Neuronal stem cell (in vitro differentiated cells): ENCODE data around the gene STEAP1B.
A peak's percentile ranks its signal among the peaks of the same experiment; 100 is the strongest.

Experiments
- DNase-seq: peaks from one replicate; pipeline ENCODE4 v3.0.0-alpha.2; 2013; ENCODE audit warnings: low spot score
- H2AFZ ChIP-seq: one replicate; pipeline ENCODE4 v1.6.1; 2013; ENCODE audit warnings: mild to moderate bottlenecking, low read length, inconsistent platforms
- H2AK5ac ChIP-seq: 2 replicates; pipeline ENCODE4 v1.6.1; 2013; ENCODE audit warnings: low read depth, mild to moderate bottlenecking, inconsistent platforms, low read length, moderate library complexity, mixed read lengths
- H2BK120ac ChIP-seq: 2 replicates; pipeline ENCODE4 v1.6.1; 2013; ENCODE audit warnings: low read depth, mild to moderate bottlenecking, inconsistent platforms, low read length, moderate library complexity, mixed read lengths
- H2BK12ac ChIP-seq: one replicate; pipeline ENCODE4 v1.6.1; 2013; ENCODE audit warnings: low read length, inconsistent platforms
- H2BK15ac ChIP-seq: 2 replicates; pipeline ENCODE4 v1.6.1; 2013; ENCODE audit warnings: mild to moderate bottlenecking, low read length, inconsistent platforms, mixed read lengths
- H2BK5ac ChIP-seq: one replicate; pipeline ENCODE4 v1.6.1; 2013; ENCODE audit warnings: inconsistent platforms, mild to moderate bottlenecking, low read length, moderate library complexity
- H3K14ac ChIP-seq: one replicate; pipeline ENCODE4 v1.6.1; 2013; ENCODE audit warnings: low read length, inconsistent platforms
- H3K18ac ChIP-seq: 2 replicates; pipeline ENCODE4 v1.6.1; 2013; ENCODE audit warnings: low read length, inconsistent platforms
- H3K23ac ChIP-seq: 2 replicates; pipeline ENCODE4 v1.6.1; 2013; ENCODE audit warnings: low read depth, mild to moderate bottlenecking, mixed read lengths, low read length, inconsistent platforms; ENCODE audit not compliant: poor library complexity
- H3K27ac ChIP-seq: replicated peaks from 3 replicates; pipeline ENCODE4 v1.5.1; 2013; ENCODE audit warnings: low read length, inconsistent platforms
- H3K27me3 ChIP-seq, 3 experiments: 2 replicates each; pipeline ENCODE4 v1.6.1; 2013; ENCODE audit warnings: low read length in 3 of 3, mild to moderate bottlenecking in 2 of 3, inconsistent platforms in 1 of 3, low read depth in 1 of 3, mixed read lengths in 1 of 3, moderate library complexity in 1 of 3; ENCODE audit not compliant: control insufficient read depth in 3 of 3, insufficient read depth in 3 of 3
- H3K36me3 ChIP-seq, 2 donors: replicated peaks in 1 of 2; 2 replicates each; pipeline ENCODE4 v1.6.1; 2013; ENCODE audit warnings: low read length in 2 of 2; ENCODE audit not compliant: control insufficient read depth in 2 of 2, insufficient read depth in 2 of 2
- H3K4ac ChIP-seq: 2 replicates; pipeline ENCODE4 v1.6.1; 2013; ENCODE audit warnings: inconsistent platforms, mild to moderate bottlenecking, low read length, moderate library complexity
- H3K4me1 ChIP-seq, 2 donors: 1 replicate in 1 of 2; 2 replicates in 1 of 2; pipeline ENCODE4 v1.6.1; 2013; ENCODE audit warnings: low read length in 2 of 2, low read depth in 1 of 2; ENCODE audit not compliant: control insufficient read depth in 2 of 2, insufficient read depth in 1 of 2
- H3K4me2 ChIP-seq: one replicate; pipeline ENCODE4 v1.6.1; 2013; ENCODE audit warnings: mild to moderate bottlenecking, low read length, inconsistent platforms; ENCODE audit not compliant: insufficient read depth, poor library complexity, severe bottlenecking
- H3K4me3 ChIP-seq, 2 donors: 2 replicates each; pipeline ENCODE4 v1.5.1; 2013; ENCODE audit warnings: low read length in 2 of 2, mild to moderate bottlenecking in 2 of 2, inconsistent platforms in 1 of 2, moderate library complexity in 1 of 2
- H3K79me1 ChIP-seq: one replicate; pipeline ENCODE4 v1.6.1; 2013; ENCODE audit warnings: low read depth, mild to moderate bottlenecking, inconsistent platforms, low read length, moderate library complexity
- H3K9ac ChIP-seq: one replicate; pipeline ENCODE4 v1.6.1; 2013; ENCODE audit warnings: mild to moderate bottlenecking, low read depth, low read length, inconsistent platforms; ENCODE audit not compliant: poor library complexity
- H3K9me3 ChIP-seq, 2 donors: replicated peaks in 1 of 2; 2 replicates each; pipeline versions ENCODE3 to v1.6.1; 2013; ENCODE audit warnings: low read length in 2 of 2, mild to moderate bottlenecking in 2 of 2, inconsistent platforms in 1 of 2, low read depth in 1 of 2, mixed read lengths in 1 of 2, moderate library complexity in 1 of 2; ENCODE audit not compliant: control insufficient read depth in 2 of 2, insufficient read depth in 1 of 2
- H4K8ac ChIP-seq: one replicate; pipeline ENCODE4 v1.6.1; 2013; ENCODE audit warnings: low read depth, mild to moderate bottlenecking, inconsistent platforms, low read length, moderate library complexity
- H4K91ac ChIP-seq: one replicate; pipeline ENCODE4 v1.6.1; 2013; ENCODE audit warnings: low read length, low read depth, mild to moderate bottlenecking, inconsistent platforms; ENCODE audit not compliant: poor library complexity
- WGBS, 2 donors: extraction: QIAGEN DNeasy Blood & Tissue Kit; methylation state at CpG; one replicate each; pipeline ENCODE4 v1.1.7; 2013; ENCODE audit warnings: missing lambda C conversion rate in 2 of 2, mixed read lengths in 1 of 2; ENCODE audit not compliant: insufficient read length in 2 of 2, insufficient replicate concordance in 1 of 2; ENCODE audit errors: extremely low coverage in 2 of 2; 5-methylcytosine and 5-hydroxymethylcytosine counted together

Gene STEAP1B

DNA sequence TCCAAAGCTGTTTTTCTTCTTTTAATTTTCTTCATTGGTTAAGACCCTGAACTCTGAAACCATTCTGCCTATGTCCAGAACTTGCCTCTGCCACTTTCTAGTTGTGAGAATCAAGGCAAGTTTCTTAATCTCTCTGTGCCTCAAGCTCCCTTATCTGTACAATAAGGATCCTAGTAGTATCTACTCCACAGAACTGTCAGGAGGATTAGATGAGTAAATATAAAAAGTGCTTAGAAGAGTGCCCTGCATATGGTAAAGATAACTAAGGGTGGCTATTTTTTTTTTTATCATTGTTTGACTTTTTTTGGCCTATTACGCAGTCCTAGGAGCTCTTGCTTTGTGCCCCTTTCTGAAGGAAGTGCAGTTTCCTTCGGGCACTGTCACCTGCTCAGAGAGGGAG lies 96.6 kb downstream of the STEAP1B start:
- no peaks in the 10 kb centered on the region for H3K79me1 ChIP-seq
- no peak overlapping the region for H3K4ac ChIP-seq
- H3K27ac ChIP-seq = no peak overlapping the region
- H3K4me3 ChIP-seq = no peak overlapping the region
- no peak overlapping the region for H2BK12ac ChIP-seq
- WGBS, 2 donors = no CpG with 5 or more reads among the region's 2 CpGs
- no peak overlapping the region for H2AK5ac ChIP-seq
- H3K23ac ChIP-seq = no peak overlapping the region
- H4K91ac ChIP-seq = no peak overlapping the region
- no peaks in the 10 kb centered on the region for H3K27me3 ChIP-seq
- H2AFZ ChIP-seq = no peak overlapping the region
- no peak overlapping the region for H3K4me2 ChIP-seq
- H2BK15ac ChIP-seq = no peak overlapping the region
- H3K4me1 ChIP-seq = no peaks in the 10 kb centered on the region
- no peaks in the 10 kb centered on the region for H3K9me3 ChIP-seq
- no peak overlapping the region for H3K18ac ChIP-seq
- no peak overlapping the region for H2BK120ac ChIP-seq
- H3K36me3 ChIP-seq = no peaks in the 10 kb centered on the region
- H3K14ac ChIP-seq = no peak overlapping the region
- no peak for DNase-seq
- no peak overlapping the region for H3K9ac ChIP-seq
- H2BK5ac ChIP-seq = no peak overlapping the region
- no peak overlapping the region for H4K8ac ChIP-seq

- Histone ChIP-seq H3K79me1 (no peaks in the 10 kb centered on the region), H2BK120ac (no peak overlapping the region), H3K14ac (no peak overlapping the region), H4K91ac (no peak overlapping the region), H3K4ac (no peak overlapping the region), H3K36me3 (no peaks in the 10 kb centered on the region), H3K4me3 (no peak overlapping the region), H3K4me2 (no peak overlapping the region), H2BK15ac (no peak overlapping the region), H2AK5ac (no peak overlapping the region), H3K4me1 (no peaks in the 10 kb centered on the region), H2BK5ac (no peak overlapping the region), H3K27me3 (no peaks in the 10 kb centered on the region), H2AFZ (no peak overlapping the region), H3K23ac (no peak overlapping the region), H3K9me3 (no peaks in the 10 kb centered on the region), H2BK12ac (no peak overlapping the region), H3K27ac (no peak overlapping the region), H3K9ac (no peak overlapping the region), H3K18ac (no peak overlapping the region), H4K8ac (no peak overlapping the region)
- no CpG with 5 or more reads among the region's 2 CpGs for WGBS, 2 donors
- DNase-seq = no peak
Measured at GRCh38 chr7:22402250-22402649, 97.7 kb downstream of the STEAP1B start.

GRCh38 chr7:22400936-22401553 lies 98.9 kb downstream of the STEAP1B start:
- WGBS, 2 donors = no CpG with 5 or more reads among the region's 3 CpGs
- no peak overlapping the region for H2AK5ac ChIP-seq

GRCh38 chr7:22400150-22400814 lies 99.7 kb downstream of the STEAP1B start:
- H3K27me3 ChIP-seq = no peaks in the 10 kb centered on the region
- H3K9me3 ChIP-seq = no peaks in the 10 kb centered on the region
- no peak overlapping the region for H3K18ac ChIP-seq
- no peak overlapping the region for H3K14ac ChIP-seq
- no peak overlapping the region for H2AK5ac ChIP-seq
- no peaks in the 10 kb centered on the region for H3K36me3 ChIP-seq
- no peak overlapping the region for H3K27ac ChIP-seq
- WGBS, 2 donors = no CpG with 5 or more reads among the region's 10 CpGs
- no peaks in the 10 kb centered on the region for H3K79me1 ChIP-seq
- no peak overlapping the region for H4K91ac ChIP-seq
- no peak overlapping the region for H3K4me2 ChIP-seq
- H4K8ac ChIP-seq = no peak overlapping the region
- H2AFZ ChIP-seq = no peak overlapping the region
- H2BK15ac ChIP-seq = no peak overlapping the region
- no peak overlapping the region for H2BK12ac ChIP-seq
- no peak overlapping the region for H2BK120ac ChIP-seq
- DNase-seq = no peak
- H2BK5ac ChIP-seq = no peak overlapping the region
- H3K4ac ChIP-seq = no peak overlapping the region
- H3K23ac ChIP-seq = peak overlapping the region; percentile 56
- no peak overlapping the region for H3K4me3 ChIP-seq
- no peak overlapping the region for H3K9ac ChIP-seq
- H3K4me1 ChIP-seq = no peaks in the 10 kb centered on the region

More at GRCh38 chr7:22400936-22401553, 98.9 kb downstream of the STEAP1B start:
- Histone ChIP-seq H3K4me1 (no peaks in the 10 kb centered on the region), H2BK5ac (no peak overlapping the region), H3K4ac (no peak overlapping the region), H3K4me2 (no peak overlapping the region), H3K27ac (no peak overlapping the region), H3K4me3 (no peak overlapping the region), H2AFZ (no peak overlapping the region), H3K79me1 (no peaks in the 10 kb centered on the region), H3K9ac (no peak overlapping the region), H3K18ac (no peak overlapping the region), H3K14ac (no peak overlapping the region), H3K36me3 (no peaks in the 10 kb centered on the region), H2BK120ac (no peak overlapping the region), H3K23ac (no peak overlapping the region), H4K91ac (no peak overlapping the region), H2BK15ac (no peak overlapping the region), H3K9me3 (no peaks in the 10 kb centered on the region), H4K8ac (no peak overlapping the region), H3K27me3 (no peaks in the 10 kb centered on the region), H2BK12ac (no peak overlapping the region)
- DNase-seq = no peak
